H1 (cell line): ENCODE results near the gene ZDHHC8. TPM values are rescaled to one million over a fixed set of nuclear protein-coding genes. Genes with fewer than 3 reads are reported as not detected.

Experiments
- CTCF ChIA-PET: fragments of 300-600 bp; sonication (Branson Sonifier 250); formaldehyde crosslinking; loops from one replicate; lab custom pipeline; 2021; ENCODE audit not compliant: partially characterized antibody; lab: Charles Lee
- POLR2A ChIA-PET: fragments of 300-600 bp; sonication (Branson Sonifier 250); formaldehyde crosslinking; loops from one replicate; lab custom pipeline; 2021; ENCODE audit warnings: inconsistent platforms; ENCODE audit not compliant: partially characterized antibody; lab: Charles Lee
- DNase-seq, 2 experiments: peaks; one replicate each; pipeline versions ENCODE4 v3.0.0 to v3.0.0-alpha.2; 2010 to 2022; ENCODE audit warnings: low spot score in 2 of 2, low read depth in 1 of 2, mixed read lengths in 1 of 2
- FAIRE-seq: peaks from 2 replicates; lab custom pipeline; 2011; peaks lifted over from hg19 to GRCh38; lab: Jason Lieb, UNC
- H2AFZ ChIP-seq: 2 replicates; pipeline ENCODE4 v1.8.1; 2012; ENCODE audit warnings: low read length, inconsistent platforms
- H2AK5ac ChIP-seq: 2 replicates; pipeline ENCODE4 v1.6.1; 2013; ENCODE audit warnings: low read depth, low read length
- H2BK120ac ChIP-seq: replicated peaks from 2 replicates; pipeline ENCODE3; 2013; ENCODE audit warnings: low read depth, low read length, inconsistent platforms
- H2BK12ac ChIP-seq: 2 replicates; pipeline ENCODE4 v1.6.1; 2013; ENCODE audit warnings: low read depth, low read length
- H2BK15ac ChIP-seq: 2 replicates; pipeline ENCODE4 v1.6.1; 2013; ENCODE audit warnings: low read length
- H2BK20ac ChIP-seq: 2 replicates; pipeline ENCODE4 v1.6.1; 2013; ENCODE audit warnings: low read length
- H2BK5ac ChIP-seq: 2 replicates; pipeline ENCODE4 v1.6.1; 2013; ENCODE audit warnings: low read depth, low read length
- H3K14ac ChIP-seq: 2 replicates; pipeline ENCODE4 v1.6.1; 2013; ENCODE audit warnings: inconsistent platforms; ENCODE audit not compliant: insufficient read length
- H3K18ac ChIP-seq: 2 replicates; pipeline ENCODE4 v1.6.1; 2013; ENCODE audit warnings: low read length; ENCODE audit errors: extremely low read depth
- H3K23ac ChIP-seq: 2 replicates; pipeline ENCODE4 v1.6.1; 2013; ENCODE audit warnings: inconsistent platforms; ENCODE audit not compliant: insufficient read length
- H3K23me2 ChIP-seq: 2 replicates; pipeline ENCODE4 v1.6.1; 2013; ENCODE audit warnings: low read depth, low read length
- H3K27ac ChIP-seq: 2 replicates; pipeline ENCODE4 v1.6.1; 2011; ENCODE audit warnings: low read depth, low read length, inconsistent platforms
- H3K27me3 ChIP-seq, 4 experiments: replicated peaks in 1 of 4; 1 replicate in 1 of 4; 2 replicates in 3 of 4; pipeline versions ENCODE4 v1.6.1 to v1.8.1; 2011 to 2013; ENCODE audit warnings: low read length in 3 of 4, mild to moderate bottlenecking in 3 of 4, inconsistent platforms in 2 of 4, mixed read lengths in 2 of 4, moderate library complexity in 1 of 4; ENCODE audit not compliant: control insufficient read depth in 3 of 4, insufficient read depth in 3 of 4; ENCODE audit errors: extremely low read depth in 1 of 4
- H3K36me3 ChIP-seq, 4 experiments: 2 replicates each; pipeline versions ENCODE4 v1.6.1 to v1.8.1; 2011 to 2013; ENCODE audit warnings: mild to moderate bottlenecking in 4 of 4, low read length in 3 of 4, moderate library complexity in 2 of 4, control low read depth in 1 of 4, inconsistent platforms in 1 of 4; ENCODE audit not compliant: insufficient read depth in 4 of 4, control insufficient read depth in 2 of 4
- H3K4ac ChIP-seq: replicated peaks from 2 replicates; pipeline ENCODE3; 2013; ENCODE audit warnings: low read length, low read depth, mixed read lengths, inconsistent platforms; ENCODE audit not compliant: insufficient read length
- H3K4me1 ChIP-seq, 4 experiments: replicated peaks in 1 of 4; 1 replicate in 1 of 4; 2 replicates in 3 of 4; pipeline versions ENCODE4 v1.6.1 to v1.8.1; 2011 to 2013; ENCODE audit warnings: low read length in 3 of 4, inconsistent platforms in 2 of 4, mixed read lengths in 1 of 4; ENCODE audit not compliant: insufficient read depth in 4 of 4, control insufficient read depth in 3 of 4
- H3K4me2 ChIP-seq, 2 experiments: 2 replicates each; pipeline versions ENCODE4 v1.6.1 to v1.8.1; 2011 to 2013; ENCODE audit warnings: low read depth in 2 of 2, low read length in 2 of 2, control low read depth in 1 of 2, inconsistent platforms in 1 of 2, mild to moderate bottlenecking in 1 of 2; ENCODE audit not compliant: insufficient read depth in 1 of 2
- H3K4me3 ChIP-seq, 4 experiments: fragments of 200-600, 300-600 bp in 1 of 4; sonication (generic), shearing (Covaris generic), sonication (Bioruptor Twin) in 1 of 4; 2 replicates each; pipeline versions ENCODE4 v1.5.1 to v1.8.1; 2011 to 2016; ENCODE audit warnings: low read length in 4 of 4, low read depth in 3 of 4, control low read depth in 2 of 4, inconsistent platforms in 2 of 4, mild to moderate bottlenecking in 2 of 4, mixed read lengths in 1 of 4, moderate library complexity in 1 of 4; ENCODE audit not compliant: insufficient read depth in 2 of 4; ENCODE audit errors: extremely low read depth in 1 of 4
- H3K56ac ChIP-seq: replicated peaks from 2 replicates; pipeline ENCODE3; 2013; ENCODE audit warnings: low read depth, mild to moderate bottlenecking, mixed read lengths, low read length, inconsistent platforms; ENCODE audit not compliant: insufficient read length
- H3K79me1 ChIP-seq: 2 replicates; pipeline ENCODE4 v1.6.1; 2013; ENCODE audit warnings: low read depth, low read length, control low read depth
- H3K79me2 ChIP-seq, 2 experiments: 2 replicates each; pipeline versions ENCODE4 v1.6.1 to v1.8.1; 2012 to 2013; ENCODE audit warnings: low read length in 2 of 2, mild to moderate bottlenecking in 2 of 2, inconsistent platforms in 1 of 2; ENCODE audit not compliant: insufficient read depth in 2 of 2, control insufficient read depth in 1 of 2
- H3K9ac ChIP-seq, 4 experiments: replicated peaks in 1 of 4; 1 replicate in 1 of 4; 2 replicates in 3 of 4; pipeline versions ENCODE4 v1.6.1 to v1.8.1; 2011 to 2013; ENCODE audit warnings: low read depth in 3 of 4, low read length in 3 of 4, control low read depth in 2 of 4, mild to moderate bottlenecking in 2 of 4, moderate library complexity in 2 of 4, inconsistent platforms in 1 of 4; ENCODE audit errors: extremely low read depth in 1 of 4
- H3K9me3 ChIP-seq, 2 experiments: 2 replicates each; pipeline versions ENCODE4 v1.6.1 to v1.8.1; 2012 to 2013; ENCODE audit warnings: mild to moderate bottlenecking in 2 of 2, moderate library complexity in 2 of 2, control low read depth in 1 of 2, inconsistent platforms in 1 of 2, low read depth in 1 of 2, low read length in 1 of 2, mixed read lengths in 1 of 2; ENCODE audit not compliant: insufficient read depth in 2 of 2
- H4K20me1 ChIP-seq, 2 experiments: replicated peaks in 1 of 2; 2 replicates each; pipeline versions ENCODE3 to v1.8.1; 2011 to 2013; ENCODE audit warnings: inconsistent platforms in 2 of 2, low read length in 2 of 2, mild to moderate bottlenecking in 1 of 2; ENCODE audit not compliant: insufficient read depth in 2 of 2, control insufficient read depth in 1 of 2
- H4K5ac ChIP-seq: 2 replicates; pipeline ENCODE4 v1.6.1; 2013; ENCODE audit warnings: low read length, low read depth, mixed read lengths, inconsistent platforms; ENCODE audit not compliant: insufficient read length
- H4K8ac ChIP-seq: 2 replicates; pipeline ENCODE4 v1.8.0; 2013; ENCODE audit warnings: mild to moderate bottlenecking, moderate library complexity, low read length, inconsistent platforms; ENCODE audit not compliant: insufficient read depth; ENCODE audit errors: extremely low read depth
- H4K91ac ChIP-seq: replicated peaks from 2 replicates; pipeline ENCODE3; 2013; ENCODE audit warnings: low read length, mixed read lengths, inconsistent platforms; ENCODE audit not compliant: insufficient read length
- E2F6 ChIP-seq: IDR thresholded peaks from 2 replicates; pipeline ENCODE4 v1.6.1; 2012; ENCODE audit warnings: inconsistent platforms
- EGR1 ChIP-seq: IDR thresholded peaks from 2 replicates; pipeline ENCODE4 v1.6.1; 2011; ENCODE audit warnings: low read depth, low read length, borderline replicate concordance
- KDM4A ChIP-seq: IDR thresholded peaks from one replicate; pipeline ENCODE4 v1.7.1; 2012; ENCODE audit warnings: low read depth, mild to moderate bottlenecking, moderate library complexity, low read length, inconsistent platforms; ENCODE audit not compliant: severe bottlenecking
- PHF8 ChIP-seq: fragments of 200-600 bp; sonication (generic); conservative IDR thresholded peaks from 2 replicates; pipeline ENCODE4 v1.7.1; 2012; ENCODE audit warnings: low read depth, mild to moderate bottlenecking, inconsistent platforms, low read length, moderate library complexity
- POLR2AphosphoS5 ChIP-seq: IDR thresholded peaks from 2 replicates; pipeline ENCODE4 v1.6.1; 2011; ENCODE audit warnings: low read depth, low read length
- SAP30 ChIP-seq: fragments of 300-600 bp; sonication (generic); IDR thresholded peaks from 2 replicates; pipeline ENCODE4 v1.7.1; 2012; ENCODE audit warnings: low read length, moderate library complexity, mild to moderate bottlenecking, inconsistent platforms; ENCODE audit not compliant: insufficient read depth, insufficient replicate concordance
- SP4 ChIP-seq: IDR thresholded peaks from 2 replicates; pipeline ENCODE4 v1.6.1; 2012; ENCODE audit warnings: low read length, inconsistent platforms
- SRF ChIP-seq: IDR thresholded peaks from 2 replicates; pipeline ENCODE4 v1.6.1; 2011; ENCODE audit warnings: mild to moderate bottlenecking, low read depth, low read length, moderate library complexity
- TBP ChIP-seq: IDR thresholded peaks from 2 replicates; pipeline ENCODE4 v1.6.1; 2011; ENCODE audit warnings: low read depth, low read length, improper control_type of control experiment
- WGBS, 2 experiments: shearing (Covaris generic) in 1 of 2; methylation state at CpG; one replicate each; pipeline versions ENCODE4 v1.1.6 to v1.1.7; 2013 to 2015; ENCODE audit warnings: low lambda C conversion rate in 2 of 2, mixed read lengths in 2 of 2, inconsistent platforms in 1 of 2, low coverage in 1 of 2, missing lambda C conversion rate in 1 of 2; ENCODE audit not compliant: insufficient replicate concordance in 2 of 2, insufficient coverage in 1 of 2, insufficient read length in 1 of 2; ENCODE audit errors: extremely low coverage in 1 of 2, missing lambda C conversion rate in 1 of 2; 5-methylcytosine and 5-hydroxymethylcytosine counted together
- polyA plus RNA-seq, 7 experiments: library from polyadenylated mRNA; depleted of rRNA in 3 of 7; stranded (reverse) in 5 of 7; unstranded in 2 of 7; fragments of >200 nt in 5 of 7; fragments of 200-250 nt in 2 of 7; gene quantifications; 1 replicate in 5 of 7; 2 replicates in 1 of 7; 4 replicates in 1 of 7; pipeline versions ENCODE4 v1.2.1 to v1.2.3, GENCODE V29; 2011 to 2013; ENCODE audit warnings: missing spikeins in 2 of 7, mixed read lengths in 2 of 7
- total RNA-seq: library from RNA; stranded (reverse); fragmentation: NEBNext Ultra II Directional; extraction: Animal tissue kit (Norgen Biotek cat#: 25700); gene quantifications from 2 replicates; pipeline ENCODE4 v1.2.1, GENCODE V29; 2021
- TF ChIP-seq, protein P1 (sequence below): IDR thresholded peaks from 2 replicates; pipeline ENCODE4 v1.6.1; 2011; ENCODE audit warnings: low read length, improper control_type of control experiment

The ZDHHC8 gene
- total and polyA plus RNA-seq, 2 of the 8 experiments (the other 6 are each of a cell fraction or from before 2014, with no cell fraction given), result 18.6 to 65.6 TPM

GRCh38 chr22:20149257-20150250 is 17.9 kb downstream of the ZDHHC8 start:
- Histone ChIP-seq H3K36me3 (no peaks in the 10 kb centered on the region), H3K4me1 (no peaks in the 10 kb centered on the region), H3K27me3 (no peaks in the 10 kb centered on the region), H2BK120ac (no peak overlapping the region), H3K79me2 (no peaks in the 10 kb centered on the region), H3K9ac (no peak overlapping the region), H3K27ac (no peak overlapping the region), H3K23ac (no peak overlapping the region), H2BK5ac (no peak overlapping the region), H2BK20ac (no peak overlapping the region), H2BK15ac (no peak overlapping the region), H4K91ac (no peak overlapping the region), H3K4ac (no peak overlapping the region), H2AFZ (no peak overlapping the region), H4K20me1 (no peaks in the 10 kb centered on the region), H3K9me3 (no peaks in the 10 kb centered on the region), H3K18ac (no peak overlapping the region), H4K8ac (no peak overlapping the region), H3K4me3 (no peak overlapping the region), H4K5ac (no peak overlapping the region), H3K4me2 (no peak overlapping the region), H2AK5ac (no peak overlapping the region), H3K79me1 (no peaks in the 10 kb centered on the region), H3K56ac (no peak overlapping the region), H3K14ac (no peak overlapping the region), H3K23me2 (no peaks in the 10 kb centered on the region), H2BK12ac (no peak overlapping the region)
- ChIA-PET CTCF (interaction anchor here (0.5 kb wide), 1 partner anchor 141 kb away, joined by 3 read pairs; no protein-coding TSS in a partner anchor), POLR2A (interaction anchor here (0.6 to 2.1 kb wide), 6 partner anchors 12 to 354 kb away, joined by 3 to 10 read pairs (median 3); no protein-coding TSS in a partner anchor)
- FAIRE-seq (no peak), DNase-seq (no peak)
- WGBS, 2 experiments, result 77% methylated on average over 19 of the region's 32 CpGs; no CpG with 5 or more reads in 1 of the 2 experiments
- TF ChIP-seq SRF, result no peak
- no peak for TF ChIP-seq TBP
- TF ChIP-seq, protein P1, sequence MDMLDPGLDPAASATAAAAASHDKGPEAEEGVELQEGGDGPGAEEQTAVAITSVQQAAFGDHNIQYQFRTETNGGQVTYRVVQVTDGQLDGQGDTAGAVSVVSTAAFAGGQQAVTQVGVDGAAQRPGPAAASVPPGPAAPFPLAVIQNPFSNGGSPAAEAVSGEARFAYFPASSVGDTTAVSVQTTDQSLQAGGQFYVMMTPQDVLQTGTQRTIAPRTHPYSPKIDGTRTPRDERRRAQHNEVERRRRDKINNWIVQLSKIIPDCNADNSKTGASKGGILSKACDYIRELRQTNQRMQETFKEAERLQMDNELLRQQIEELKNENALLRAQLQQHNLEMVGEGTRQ, result no peak
- no peak for TF ChIP-seq SP4
- no peak for TF ChIP-seq KDM4A
- no peak for TF ChIP-seq E2F6
- TF ChIP-seq EGR1, result no peak
- no peak for TF ChIP-seq POLR2AphosphoS5
- no peak for TF ChIP-seq SAP30
- no peak for TF ChIP-seq PHF8
